ENCODE data around the gene RAP1GAP2. TPM values are rescaled to one million over a fixed set of nuclear protein-coding genes. Genes with fewer than 3 reads are reported as not detected.
"Not testable (repeated sequence)": the region's sequence is repeated elsewhere in the genome, so short reads cannot be mapped to it uniquely, and the experiment has no call there.

Gene RAP1GAP2
- total RNA-seq, 2 donors from 2014 or later, result 22.4 to 32.9 TPM

GRCh38 chr17:2986925-2987324, 190.7 kb downstream of the RAP1GAP2 start:
- Histone ChIP-seq H3K4me3 (no peak overlapping the region), H3K36me3 (peaks cover 14% of the 10 kb centered on the region), H3K4me1 (peaks cover 0 to 8% of the 10 kb centered on the region in 2 donors), H3K27me3 (no peaks in the 10 kb centered on the region), H3K27ac (no peak overlapping the region), H3K9me3 (no peaks in the 10 kb centered on the region)
- no peak for TF ChIP-seq CTCF (IDR thresholded peaks at IDR 0.05)
- peak; percentile 50 for DNase-seq (ENCODE audit: low spot score)

- H3K4me1 ChIP-seq, H3K4me3 ChIP-seq, H3K9me3 ChIP-seq, H3K27ac ChIP-seq, H3K27me3 ChIP-seq: not testable (repeated sequence)
- peak; percentile 56 for DNase-seq (ENCODE audit: low spot score)
- peaks cover 16% of the 10 kb centered on the region for H3K36me3 ChIP-seq
Measured at GRCh38 chr17:2989396-2989795, 193.2 kb downstream of the RAP1GAP2 start.

GRCh38 chr17:2989855-2990254, 193.6 kb downstream of the RAP1GAP2 start:
- Histone ChIP-seq H3K4me1 (no peaks in the 10 kb centered on the region), H3K27ac (no peak overlapping the region), H3K9me3 (no peaks in the 10 kb centered on the region), H3K27me3 (no peaks in the 10 kb centered on the region), H3K36me3 (peaks cover 16% of the 10 kb centered on the region), H3K4me3 (no peak overlapping the region)
- TF ChIP-seq CTCF (IDR thresholded peaks at IDR 0.05), result no peak
- no peak for DNase-seq (ENCODE audit: low spot score)

- no peak overlapping the region for H3K27ac ChIP-seq
- no peaks in the 10 kb centered on the region for H3K9me3 ChIP-seq
- no peak overlapping the region for H3K4me3 ChIP-seq
- peaks cover 18% of the 10 kb centered on the region for H3K36me3 ChIP-seq
- DNase-seq (ENCODE audit: low spot score), result peak; percentile 55
- TF ChIP-seq CTCF (IDR thresholded peaks at IDR 0.05), result no peak
- no peaks in the 10 kb centered on the region for H3K4me1 ChIP-seq
- H3K27me3 ChIP-seq, result no peaks in the 10 kb centered on the region
Measured at GRCh38 chr17:2990396-2990795, 194.2 kb downstream of the RAP1GAP2 start.

- H3K36me3 ChIP-seq, result peaks cover 18% of the 10 kb centered on the region
- H3K27ac ChIP-seq, H3K4me3 ChIP-seq, H3K4me1 ChIP-seq, H3K9me3 ChIP-seq, H3K27me3 ChIP-seq: not testable (repeated sequence)
- peak; percentile 34 for DNase-seq (ENCODE audit: low spot score)
Measured at GRCh38 chr17:2991396-2992180, 195.3 kb downstream of the RAP1GAP2 start.

- TF ChIP-seq CTCF (IDR thresholded peaks at IDR 0.05), result no peak
- Histone ChIP-seq H3K27ac (no peak overlapping the region), H3K4me1 (peaks cover 0 to 8% of the 10 kb centered on the region in 2 donors), H3K4me3 (no peak overlapping the region), H3K27me3 (no peaks in the 10 kb centered on the region), H3K9me3 (no peaks in the 10 kb centered on the region), H3K36me3 (peaks cover 27% of the 10 kb centered on the region)
- no peak for DNase-seq (ENCODE audit: low spot score)
Measured at GRCh38 chr17:2994441-2994840, 198.2 kb downstream of the RAP1GAP2 start.

GRCh38 chr17:2995377-2995776, 199.1 kb downstream of the RAP1GAP2 start:
- no peaks in the 10 kb centered on the region for H3K27me3 ChIP-seq
- TF ChIP-seq CTCF (IDR thresholded peaks at IDR 0.05), result no peak
- no peaks in the 10 kb centered on the region for H3K9me3 ChIP-seq
- peaks cover 0 to 8% of the 10 kb centered on the region in 2 donors for H3K4me1 ChIP-seq
- DNase-seq (ENCODE audit: low spot score), result no peak
- H3K27ac ChIP-seq, result no peak overlapping the region
- H3K36me3 ChIP-seq, result peaks cover 27% of the 10 kb centered on the region
- H3K4me3 ChIP-seq, result no peak overlapping the region
